ENCODE data around the gene SLC37A2. TPM values are rescaled to one million over a fixed set of nuclear protein-coding genes. Genes with fewer than 3 reads are reported as not detected.

Gene SLC37A2
- 22.3 and 26.1 TPM in 2 replicates for total RNA-seq

GRCh38 chr11:125062931-125063428 is at the start of gene SLC37A2:
Gene SLC37A2, plus strand, starts transcription at chr11:125063305. Its CDS starts 63 bp downstream, at chr11:125063368.

GRCh38 chr11:125111343-125112207 is 48.5 kb downstream of the SLC37A2 start, which contains the start of gene TMEM218:
Gene TMEM218, minus strand, starts transcription at chr11:125111626. Its CDS starts 9,385 bp downstream, at chr11:125102241.

Other genes with a start within 250 kb of the SLC37A2 start
- gene ROBO3, start 197.9 kb upstream of the SLC37A2 start, total RNA-seq = 14.2 and 21.7 TPM in 2 replicates
- gene ROBO4, start 165.4 kb upstream of the SLC37A2 start, total RNA-seq = 0.35 TPM in 1 of 2 replicates, not detected in the other
- not detected in 2 replicates for gene HEPN1, start 144.1 kb upstream of the SLC37A2 start, total RNA-seq
- not detected in 2 replicates for gene HEPACAM, start 127.3 kb upstream of the SLC37A2 start, total RNA-seq
- 1.7 and 2.5 TPM in 2 replicates for gene CCDC15, start 109.1 kb upstream of the SLC37A2 start, total RNA-seq
- 13.1 and 22.9 TPM in 2 replicates for gene TMEM218, start 48.3 kb downstream of the SLC37A2 start, total RNA-seq
- 0.71 and 1.2 TPM in 2 replicates for gene PKNOX2, start 101.4 kb downstream of the SLC37A2 start, total RNA-seq

Data from airway epithelial cell (primary cell).